ENCODE measurements around the gene TXNRD3. TPM values are rescaled to one million over a fixed set of nuclear protein-coding genes. Genes with fewer than 3 reads are reported as not detected.

TXNRD3 gene
- polyA plus RNA-seq, 1 of the 3 experiments (the other 2 are of a cell fraction): 4.7 TPM

GRCh38 chr3:126569390-126569975 lies 85.4 kb downstream of the TXNRD3 start:
- TF ChIP-seq PBX3 (IDR thresholded peaks at IDR 0.05) (no peak), SMC3 (IDR thresholded peaks at IDR 0.05; ENCODE audit: low read depth, low read length) (no peak), FOXM1 (IDR thresholded peaks at IDR 0.05; ENCODE audit: low read depth) (no peak), GABPA (IDR thresholded peaks at IDR 0.05; ENCODE audit: low read depth) (no peak), RCOR1 (IDR thresholded peaks at IDR 0.05; ENCODE audit: low read length) (no peak), FOXJ3 (CRISPR knock-in tag; IDR thresholded peaks at IDR 0.05) (no peak), TEAD4 (IDR thresholded peaks at IDR 0.05; ENCODE audit: borderline replicate concordance, insufficient read depth) (no peak), RAD21 (IDR thresholded peaks at IDR 0.05; ENCODE audit: low read length) (no peak), EZH2phosphoT487 (IDR thresholded peaks at IDR 0.05; ENCODE audit: borderline replicate concordance, low read depth) (no peak), MEF2A (IDR thresholded peaks at IDR 0.05; ENCODE audit: borderline replicate concordance, low read depth) (no peak), TAF1 (IDR thresholded peaks at IDR 0.05; ENCODE audit: borderline replicate concordance, low read depth, low read length) (no peak), TCF12 (IDR thresholded peaks at IDR 0.05) (no peak), SIN3A (IDR thresholded peaks at IDR 0.05; ENCODE audit: borderline replicate concordance, low read depth, low read length) (no peak), USF1 (IDR thresholded peaks at IDR 0.05; ENCODE audit: borderline replicate concordance, low read depth) (no peak), EP300 (IDR thresholded peaks at IDR 0.05; ENCODE audit: borderline replicate concordance in 1 of 2, low read depth in 1 of 2, low read length in 1 of 2) (no peak)
- no peak overlapping the region for H3K27ac ChIP-seq (ENCODE audit: low read depth in 2 of 2, low read length in 1 of 2)
- no peaks in the 10 kb centered on the region for H3K9me3 ChIP-seq
- no peaks in the 10 kb centered on the region for H3F3A ChIP-seq (replicated peaks; ENCODE audit: insufficient read depth)
- no peak overlapping the region for H2AFZ ChIP-seq (ENCODE audit: low read depth)
- H3K9ac ChIP-seq: no peak overlapping the region
- H3K36me3 ChIP-seq (replicated peaks in 1 of 2; ENCODE audit: control insufficient read depth in 1 of 2, insufficient read depth in 2 of 2, low read length in 1 of 2): no peaks in the 10 kb centered on the region
- no peaks in the 10 kb centered on the region for H4K20me1 ChIP-seq (ENCODE audit: insufficient read depth)
- H3K4me1 ChIP-seq (ENCODE audit: control insufficient read depth in 1 of 2, insufficient read depth in 2 of 2, low read depth in 1 of 2, low read length in 1 of 2): no peaks in the 10 kb centered on the region; a peak in 1 of 4 replicates
- DNase-seq: no peak
- ChIA-PET CTCF (interaction anchor here (0.9 to 1.5 kb wide), 4 partner anchors 22 to 49 kb away, joined by 3 to 4 read pairs (median 3); no protein-coding TSS in a partner anchor), POLR2A (no interaction called here)
- H3K27me3 ChIP-seq (ENCODE audit: insufficient read depth): no peaks in the 10 kb centered on the region
- H3K4me3 ChIP-seq (ENCODE audit: low read depth in 2 of 2, low read length in 1 of 2): no peak overlapping the region
- 66% methylated on average over 3 of the region's 9 CpGs for WGBS (ENCODE audit: low lambda C conversion rate)
- H3K4me2 ChIP-seq: no peak overlapping the region
- H3K79me2 ChIP-seq (ENCODE audit: insufficient read depth): no peaks in the 10 kb centered on the region
- no peaks in the 10 kb centered on the region for H3K9me2 ChIP-seq

GRCh38 chr3:126568776-126569342 lies 86.1 kb downstream of the TXNRD3 start:
- Histone ChIP-seq H3K4me1 (ENCODE audit: control insufficient read depth in 1 of 2, insufficient read depth in 2 of 2, low read depth in 1 of 2, low read length in 1 of 2) (no peaks in the 10 kb centered on the region; a peak in 1 of 4 replicates), H3K4me3 (ENCODE audit: low read depth in 2 of 2, low read length in 1 of 2) (no peak overlapping the region), H2AFZ (ENCODE audit: low read depth) (no peak overlapping the region), H3K9ac (no peak overlapping the region), H3F3A (replicated peaks; ENCODE audit: insufficient read depth) (no peaks in the 10 kb centered on the region), H3K27me3 (ENCODE audit: insufficient read depth) (no peaks in the 10 kb centered on the region), H3K4me2 (no peak overlapping the region), H3K36me3 (replicated peaks in 1 of 2; ENCODE audit: control insufficient read depth in 1 of 2, insufficient read depth in 2 of 2, low read length in 1 of 2) (no peaks in the 10 kb centered on the region), H4K20me1 (ENCODE audit: insufficient read depth) (no peaks in the 10 kb centered on the region), H3K9me3 (no peaks in the 10 kb centered on the region), H3K79me2 (ENCODE audit: insufficient read depth) (no peaks in the 10 kb centered on the region), H3K27ac (ENCODE audit: low read depth in 2 of 2, low read length in 1 of 2) (no peak overlapping the region), H3K9me2 (no peaks in the 10 kb centered on the region)
- TF ChIP-seq FOXM1 (IDR thresholded peaks at IDR 0.05; ENCODE audit: low read depth) (no peak), NFIC (IDR thresholded peaks at IDR 0.05; ENCODE audit: borderline replicate concordance) (no peak), GABPA (IDR thresholded peaks at IDR 0.05; ENCODE audit: low read depth) (no peak), FOXJ3 (CRISPR knock-in tag; IDR thresholded peaks at IDR 0.05) (no peak), TAF1 (IDR thresholded peaks at IDR 0.05; ENCODE audit: borderline replicate concordance, low read depth, low read length) (no peak), FOSL2 (IDR thresholded peaks at IDR 0.05; ENCODE audit: borderline replicate concordance, low read depth) (no peak), RAD21 (IDR thresholded peaks at IDR 0.05; ENCODE audit: low read length) (no peak), TEAD4 (IDR thresholded peaks at IDR 0.05; ENCODE audit: borderline replicate concordance, insufficient read depth) (no peak), CHD2 (IDR thresholded peaks at IDR 0.05; ENCODE audit: low read length, partially characterized antibody) (no peak), RCOR1 (IDR thresholded peaks at IDR 0.05; ENCODE audit: low read length) (no peak), EP300 (IDR thresholded peaks at IDR 0.05; ENCODE audit: borderline replicate concordance in 1 of 2, low read depth in 1 of 2, low read length in 1 of 2) (no peak), EZH2phosphoT487 (IDR thresholded peaks at IDR 0.05; ENCODE audit: borderline replicate concordance, low read depth) (no peak)
- no peak for DNase-seq
- POLR2A ChIA-PET: no interaction called here
- CTCF ChIA-PET: interaction anchor here (0.9 to 1.5 kb wide), 3 partner anchors 38 to 48 kb away, joined by 3 to 4 read pairs (median 3); no protein-coding TSS in a partner anchor
- 62% methylated on average over 3 of the region's 3 CpGs for WGBS (ENCODE audit: low lambda C conversion rate)
